HG02588 (cell line): ENCODE measurements around the gene B3GNT3.

Source experiments
- ATAC-seq: cut with Tn5 transposase; IDR thresholded peaks from one replicate; pipeline ENCODE4 v1.9.1; 2021; ENCODE audit warnings: mild to moderate bottlenecking, moderate library complexity; ENCODE audit not compliant: unreplicated experiment

B3GNT3 gene

GRCh38 chr19:17831419-17831888, 36.5 kb downstream of the B3GNT3 start:
- no peak for ATAC-seq

GRCh38 chr19:17832443-17833208, 37.7 kb downstream of the B3GNT3 start:
- no peak for ATAC-seq

GRCh38 chr19:17834350-17835181, 39.6 kb downstream of the B3GNT3 start:
- no peak for ATAC-seq

- no peak for ATAC-seq
Observed at GRCh38 chr19:17835182-17836006, 40.5 kb downstream of the B3GNT3 start.

GRCh38 chr19:17836530-17836929, 41.6 kb downstream of the B3GNT3 start:
- no peak for ATAC-seq

GRCh38 chr19:17837972-17838371, 43.0 kb downstream of the B3GNT3 start:
- ATAC-seq = no peak

- no peak for ATAC-seq
Observed at GRCh38 chr19:17840019-17840418, 45.1 kb downstream of the B3GNT3 start.

- no peak for ATAC-seq
Observed at GRCh38 chr19:17841371-17841809, 46.5 kb downstream of the B3GNT3 start.

GRCh38 chr19:17841810-17842662, 47.1 kb downstream of the B3GNT3 start:
- ATAC-seq = no peak

- ATAC-seq = no peak
Observed at GRCh38 chr19:17842663-17843291, 47.8 kb downstream of the B3GNT3 start.

- no peak for ATAC-seq
Observed at GRCh38 chr19:17843292-17843827, 48.4 kb downstream of the B3GNT3 start.

- no peak for ATAC-seq
Observed at GRCh38 chr19:17843908-17844490, 49.1 kb downstream of the B3GNT3 start.

- no peak for ATAC-seq
Observed at GRCh38 chr19:17846146-17846545, 51.2 kb downstream of the B3GNT3 start.

- peak; percentile 48 for ATAC-seq
Observed at GRCh38 chr19:17847538-17848366, 52.8 kb downstream of the B3GNT3 start, which contains the start of gene JAK3. TSS of gene JAK3 (minus strand) at chr19:17847982. CDS start at chr19:17844417, 3,565 bp downstream.

GRCh38 chr19:17848595-17849292, 53.8 kb downstream of the B3GNT3 start:
- ATAC-seq = no peak

GRCh38 chr19:17854061-17854460, 59.1 kb downstream of the B3GNT3 start:
- no peak for ATAC-seq
